ENCODE measurements around the gene IFT122. TPM values are rescaled to one million over a fixed set of nuclear protein-coding genes. Genes with fewer than 3 reads are reported as not detected.

IFT122 gene
- total RNA-seq, 2 donors from 2014 or later = 20.2 to 43.4 TPM

- ATAC-seq (no peak), DNase-seq (no peak)
- intact Hi-C loops (cut with DNase I) = no loop called here
Measured at GRCh38 chr3:129519896-129520715, 80.1 kb downstream of the IFT122 start.

DNA sequence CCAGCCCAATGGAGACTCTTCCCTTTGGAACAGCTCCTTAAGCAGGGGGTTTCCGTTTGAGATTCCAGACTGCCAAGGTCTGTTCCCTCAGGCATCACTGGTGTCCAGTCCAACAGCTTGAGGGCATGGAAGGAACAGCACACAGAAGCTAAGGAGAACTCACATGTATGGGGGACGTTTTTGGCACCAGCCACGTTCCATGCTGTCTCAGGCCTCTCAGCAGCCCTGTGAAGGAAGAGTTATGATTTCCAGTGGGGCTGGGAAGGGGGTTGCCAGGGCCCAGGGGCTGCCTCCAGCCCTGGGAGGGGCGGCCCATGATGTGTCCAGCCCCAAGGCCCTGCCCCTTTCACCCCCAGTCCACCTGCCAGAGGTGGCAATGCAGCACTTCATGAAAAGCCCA, 80.9 kb downstream of the IFT122 start:
- no peak for ATAC-seq
- no peak for DNase-seq
- intact Hi-C loops (cut with DNase I) = no loop called here

DNA sequence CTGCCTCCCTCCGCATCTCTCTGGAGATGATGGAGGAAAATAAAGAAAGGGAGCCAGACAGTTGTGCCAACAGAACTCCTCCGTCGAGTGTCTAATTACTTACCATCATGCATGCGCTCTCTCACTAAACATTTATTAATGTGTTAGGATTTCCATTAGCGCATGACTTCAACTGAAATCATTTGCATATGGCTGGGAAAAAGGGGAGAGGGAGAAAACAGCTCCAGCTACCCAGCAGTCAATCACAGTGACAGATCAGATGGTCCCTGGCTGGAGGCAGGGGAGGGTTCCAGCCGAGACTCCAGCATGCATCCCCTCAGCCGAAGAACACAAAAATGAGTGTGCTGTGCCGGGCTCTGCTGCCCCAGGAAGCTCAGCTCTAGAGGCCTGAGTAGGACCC, 81.6 kb downstream of the IFT122 start:
- no peak for ATAC-seq
- intact Hi-C loops (cut with DNase I) = no loop called here
- no peak for DNase-seq

- intact Hi-C loops (cut with DNase I) = no loop called here
- DNase-seq = no peak
Measured at GRCh38 chr3:129522953-129523352, 82.9 kb downstream of the IFT122 start.

GRCh38 chr3:129524081-129524480, 84.1 kb downstream of the IFT122 start:
- intact Hi-C loops (cut with DNase I) = no loop called here
- DNase-seq (no peak), ATAC-seq (no peak)

More at GRCh38 chr3:129522953-129523352, 82.9 kb downstream of the IFT122 start:
- no peak for ATAC-seq

DNA sequence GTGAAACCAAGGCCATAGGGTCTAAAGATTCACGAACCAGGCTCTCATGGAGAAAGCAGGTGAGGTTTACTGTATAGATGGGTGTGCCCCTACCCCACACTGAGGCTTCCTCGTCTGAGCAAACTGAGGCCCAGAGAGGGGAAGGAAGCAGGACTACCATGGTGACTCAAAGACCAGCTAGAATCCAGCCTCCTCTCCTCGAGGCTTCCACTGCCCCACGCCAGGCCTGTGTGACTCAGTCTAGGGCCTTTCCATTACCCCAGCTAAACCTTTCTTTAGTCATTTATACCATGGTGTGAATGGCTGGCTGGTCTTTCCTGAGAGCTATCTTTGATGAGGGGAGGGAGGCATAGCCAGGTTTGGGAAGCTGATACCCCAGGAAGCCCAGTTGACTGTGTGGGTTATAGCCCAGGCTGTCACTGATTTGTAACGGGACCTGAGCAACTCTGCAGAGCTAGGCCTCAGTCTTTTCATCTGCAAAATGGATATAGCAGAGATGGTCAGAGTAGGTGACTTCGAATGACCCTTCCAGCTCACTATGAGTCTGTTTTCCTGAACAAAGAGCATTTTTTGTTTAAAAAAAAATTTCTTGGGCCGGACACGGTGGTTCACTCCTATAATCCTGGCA, 85.4 kb downstream of the IFT122 start:
- ATAC-seq (no peak), DNase-seq (no peak)
- intact Hi-C loops (cut with DNase I) = no loop called here

DNA sequence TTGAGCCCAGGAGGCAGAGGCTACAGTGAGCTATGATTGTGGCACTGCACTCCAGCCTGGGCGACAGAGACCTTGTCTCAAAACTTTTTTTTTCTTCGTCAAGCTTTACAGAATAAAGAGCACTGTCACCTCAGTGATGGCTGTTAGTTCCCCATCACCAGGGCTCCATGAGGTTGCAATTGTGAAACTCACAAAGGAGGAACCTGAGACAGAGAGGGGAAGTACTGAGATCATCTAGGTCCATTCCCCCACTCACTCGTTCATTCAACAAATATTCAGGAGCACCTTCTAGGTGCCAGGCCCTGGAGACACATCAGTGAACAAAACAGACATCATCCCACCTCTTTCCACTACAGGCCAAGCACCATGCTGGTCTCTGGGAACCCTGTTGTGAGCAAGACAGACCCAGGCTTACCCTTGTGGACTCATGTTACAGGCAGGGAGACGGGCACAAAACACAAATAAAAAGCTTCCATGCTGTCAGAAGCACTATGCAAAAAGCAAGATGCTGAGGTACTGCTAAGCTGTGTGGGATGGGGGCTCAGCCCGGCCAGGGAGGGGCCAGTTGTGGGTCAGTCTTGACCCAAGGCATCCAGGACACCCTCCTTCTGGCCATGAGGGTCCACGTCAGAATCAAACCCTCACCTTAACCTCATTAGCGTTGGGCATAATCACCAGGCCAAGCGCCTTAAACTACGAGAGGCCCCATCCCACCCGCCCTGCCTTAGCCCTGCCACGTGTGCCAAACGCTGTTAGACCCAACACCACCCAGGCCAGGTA, 86.3 kb downstream of the IFT122 start:
- peak in 1 of 2 donors; percentile 54 for ATAC-seq
- DNase-seq = no peak
- intact Hi-C loops (cut with DNase I) = no loop called here

- intact Hi-C loops (cut with DNase I) = no loop called here
- DNase-seq (no peak), ATAC-seq (no peak)
Measured at GRCh38 chr3:129527262-129527661, 87.2 kb downstream of the IFT122 start.

DNA sequence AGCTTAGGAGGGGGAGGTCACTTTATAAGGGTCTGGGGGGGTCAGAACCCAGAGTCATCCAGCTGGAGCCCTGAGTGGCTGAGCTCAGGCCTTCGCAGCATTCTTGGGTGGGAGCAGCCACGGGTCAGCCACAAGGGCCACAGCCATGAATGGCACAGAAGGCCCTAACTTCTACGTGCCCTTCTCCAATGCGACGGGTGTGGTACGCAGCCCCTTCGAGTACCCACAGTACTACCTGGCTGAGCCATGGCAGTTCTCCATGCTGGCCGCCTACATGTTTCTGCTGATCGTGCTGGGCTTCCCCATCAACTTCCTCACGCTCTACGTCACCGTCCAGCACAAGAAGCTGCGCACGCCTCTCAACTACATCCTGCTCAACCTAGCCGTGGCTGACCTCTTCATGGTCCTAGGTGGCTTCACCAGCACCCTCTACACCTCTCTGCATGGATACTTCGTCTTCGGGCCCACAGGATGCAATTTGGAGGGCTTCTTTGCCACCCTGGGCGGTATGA, 88.6 kb downstream of the IFT122 start, which contains the start of gene RHO:
Gene RHO (plus strand): TSS at position 51 of the 512 bp plus-strand sequence. CDS start 95 bp downstream, at position 146.
- intact Hi-C loops (cut with DNase I) = no loop called here

DNA sequence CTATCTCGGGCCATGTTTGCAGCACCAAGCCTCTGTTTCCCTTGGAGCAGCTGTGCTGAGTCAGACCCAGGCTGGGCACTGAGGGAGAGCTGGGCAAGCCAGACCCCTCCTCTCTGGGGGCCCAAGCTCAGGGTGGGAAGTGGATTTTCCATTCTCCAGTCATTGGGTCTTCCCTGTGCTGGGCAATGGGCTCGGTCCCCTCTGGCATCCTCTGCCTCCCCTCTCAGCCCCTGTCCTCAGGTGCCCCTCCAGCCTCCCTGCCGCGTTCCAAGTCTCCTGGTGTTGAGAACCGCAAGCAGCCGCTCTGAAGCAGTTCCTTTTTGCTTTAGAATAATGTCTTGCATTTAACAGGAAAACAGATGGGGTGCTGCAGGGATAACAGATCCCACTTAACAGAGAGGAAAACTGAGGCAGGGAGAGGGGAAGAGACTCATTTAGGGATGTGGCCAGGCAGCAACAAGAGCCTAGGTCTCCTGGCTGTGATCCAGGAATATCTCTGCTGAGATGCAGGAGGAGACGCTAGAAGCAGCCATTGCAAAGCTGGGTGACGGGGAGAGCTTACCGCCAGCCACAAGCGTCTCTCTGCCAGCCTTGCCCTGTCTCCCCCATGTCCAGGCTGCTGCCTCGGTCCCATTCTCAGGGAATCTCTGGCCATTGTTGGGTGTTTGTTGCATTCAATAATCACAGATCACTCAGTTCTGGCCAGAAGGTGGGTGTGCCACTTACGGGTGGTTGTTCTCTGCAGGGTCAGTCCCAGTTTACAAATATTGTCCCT, 89.6 kb downstream of the IFT122 start:
- DNase-seq (no peak), ATAC-seq (no peak)
- intact Hi-C loops (cut with DNase I) = no loop called here

More for the DNA sequence above, 88.6 kb downstream of the IFT122 start, which contains the start of gene RHO:
- ATAC-seq (no peak), DNase-seq (no peak)

- ATAC-seq (no peak), DNase-seq (no peak)
- intact Hi-C loops (cut with DNase I) = no loop called here
Measured at GRCh38 chr3:129530251-129530791, 90.3 kb downstream of the IFT122 start.

- ATAC-seq = no peak
- intact Hi-C loops (cut with DNase I) = no loop called here
- no peak for DNase-seq
Measured at GRCh38 chr3:129530821-129531220, 90.8 kb downstream of the IFT122 start.

GRCh38 chr3:129531699-129532098, 91.7 kb downstream of the IFT122 start:
- intact Hi-C loops (cut with DNase I) = no loop called here

GRCh38 chr3:129532261-129532660, 92.2 kb downstream of the IFT122 start:
- ATAC-seq = no peak
- intact Hi-C loops (cut with DNase I) = no loop called here
- no peak for DNase-seq

More at GRCh38 chr3:129531699-129532098, 91.7 kb downstream of the IFT122 start:
- ATAC-seq (no peak), DNase-seq (no peak)

GRCh38 chr3:129533406-129533805, 93.4 kb downstream of the IFT122 start:
- ATAC-seq = no peak
- intact Hi-C loops (cut with DNase I) = no loop called here
- no peak for DNase-seq

- ATAC-seq (no peak), DNase-seq (no peak)
- intact Hi-C loops (cut with DNase I) = no loop called here
Measured at GRCh38 chr3:129534428-129535027, 94.5 kb downstream of the IFT122 start.

DNA sequence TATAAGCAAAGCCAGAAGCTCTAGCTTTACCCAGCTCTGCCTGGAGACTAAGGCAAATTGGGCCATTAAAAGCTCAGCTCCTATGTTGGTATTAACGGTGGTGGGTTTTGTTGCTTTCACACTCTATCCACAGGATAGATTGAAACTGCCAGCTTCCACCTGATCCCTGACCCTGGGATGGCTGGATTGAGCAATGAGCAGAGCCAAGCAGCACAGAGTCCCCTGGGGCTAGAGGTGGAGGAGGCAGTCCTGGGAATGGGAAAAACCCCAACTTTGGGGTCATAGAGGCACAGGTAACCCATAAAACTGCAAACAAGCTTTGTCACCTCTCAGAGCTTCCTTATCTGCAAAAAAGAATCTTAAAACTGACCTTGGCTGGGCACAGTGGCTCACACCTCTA, 95.1 kb downstream of the IFT122 start:
- DNase-seq (no peak), ATAC-seq (no peak)
- intact Hi-C loops (cut with DNase I) = no loop called here

- DNase-seq (no peak), ATAC-seq (no peak)
- intact Hi-C loops (cut with DNase I) = no loop called here
Measured at GRCh38 chr3:129536374-129536667, 96.3 kb downstream of the IFT122 start.
